Kidney (tissue), 14 donors: ENCODE results near the gene BUB1B. TPM values are rescaled to one million over a fixed set of nuclear protein-coding genes. Genes with fewer than 3 reads are reported as not detected.

Source experiments
- DNase-seq, 5 donors: peaks; one replicate each; pipeline ENCODE4 v3.0.0-alpha.2; 2013 to 2020
- FAIRE-seq: peaks from 2 replicates; lab custom pipeline; 2012; peaks lifted over from hg19 to GRCh38; lab: Jason Lieb, UNC
- H3K27ac ChIP-seq, 2 donors: one replicate each; pipeline ENCODE4 v1.7.0; 2013; ENCODE audit warnings: low read depth in 2 of 2, low read length in 2 of 2, inconsistent platforms in 1 of 2
- H3K27me3 ChIP-seq: one replicate; pipeline ENCODE4 v1.7.1; 2013; ENCODE audit warnings: low read length, inconsistent platforms; ENCODE audit not compliant: control insufficient read depth, insufficient read depth
- H3K36me3 ChIP-seq, 3 donors: one replicate each; pipeline versions ENCODE4 v1.7.0 to v1.7.1; 2013; ENCODE audit warnings: low read length in 3 of 3, control low read depth in 1 of 3, inconsistent platforms in 1 of 3; ENCODE audit not compliant: insufficient read depth in 3 of 3, control insufficient read depth in 2 of 3
- H3K4me1 ChIP-seq, 3 donors: one replicate each; pipeline versions ENCODE4 v1.7.0 to v1.7.1; 2013; ENCODE audit warnings: low read length in 3 of 3, inconsistent platforms in 1 of 3, low read depth in 1 of 3; ENCODE audit not compliant: control insufficient read depth in 2 of 3, insufficient read depth in 2 of 3
- H3K4me3 ChIP-seq, 3 donors: one replicate each; pipeline versions ENCODE4 v1.7.0 to v1.8.1; 2013; ENCODE audit warnings: low read length in 3 of 3, control low read depth in 1 of 3, inconsistent platforms in 1 of 3
- H3K9ac ChIP-seq, 3 donors: one replicate each; pipeline versions ENCODE4 v1.7.0 to v1.7.1; 2013; ENCODE audit warnings: low read length in 3 of 3, control low read depth in 1 of 3, inconsistent platforms in 1 of 3
- H3K9me3 ChIP-seq, 3 donors: one replicate each; pipeline versions ENCODE4 v1.7.0 to v1.7.1; 2013; ENCODE audit warnings: low read length in 3 of 3, control low read depth in 1 of 3, inconsistent platforms in 1 of 3; ENCODE audit not compliant: control insufficient read depth in 2 of 3, insufficient read depth in 1 of 3
- intact Hi-C: fragments of 100-400 bp; cut with DNase I; formaldehyde crosslinking; loops from one replicate; pipeline ENCODE4 v1.11.1; 2022
- polyA plus RNA-seq: library from polyadenylated mRNA; stranded (reverse); fragments of 350-450 nt; fragmentation: Illumina TruSeq; extraction: RNeasy Lipid Tissue Mini Kit (QIAGEN cat#74804); gene quantifications from one replicate; pipeline ENCODE4 v1.2.3, GENCODE V29; 2014; ENCODE audit warnings: low read depth, low replicate concordance; ENCODE audit not compliant: insufficient read depth
- total RNA-seq: library from RNA; stranded (reverse); fragmentation: NEBNext Ultra II Directional; extraction: Animal tissue kit (Norgen Biotek cat#: 25700); gene quantifications from one replicate; pipeline ENCODE4 v1.2.1, GENCODE V29; 2021
- TF ChIP-seq, protein P1 (sequence below): IDR thresholded peaks from 3 replicates; pipeline ENCODE4 v1.5.1; 2012; ENCODE audit warnings: mild to moderate bottlenecking, moderate library complexity, borderline replicate concordance; ENCODE audit not compliant: insufficient read depth; ENCODE audit errors: extremely low read depth
- donor health status: control.
- donor health status: control.
- donor health status: control.
- donor health status: control.
- donor health status: control.
- donor health status: DM: yes; HTN: yes; CAD: no.
- donor health status: Normal renal cell carcinoma (clear cell type).

BUB1B gene
- total and polyA plus RNA-seq, 2 donors from 2014 or later = 0.69 to 0.94 TPM

DNA sequence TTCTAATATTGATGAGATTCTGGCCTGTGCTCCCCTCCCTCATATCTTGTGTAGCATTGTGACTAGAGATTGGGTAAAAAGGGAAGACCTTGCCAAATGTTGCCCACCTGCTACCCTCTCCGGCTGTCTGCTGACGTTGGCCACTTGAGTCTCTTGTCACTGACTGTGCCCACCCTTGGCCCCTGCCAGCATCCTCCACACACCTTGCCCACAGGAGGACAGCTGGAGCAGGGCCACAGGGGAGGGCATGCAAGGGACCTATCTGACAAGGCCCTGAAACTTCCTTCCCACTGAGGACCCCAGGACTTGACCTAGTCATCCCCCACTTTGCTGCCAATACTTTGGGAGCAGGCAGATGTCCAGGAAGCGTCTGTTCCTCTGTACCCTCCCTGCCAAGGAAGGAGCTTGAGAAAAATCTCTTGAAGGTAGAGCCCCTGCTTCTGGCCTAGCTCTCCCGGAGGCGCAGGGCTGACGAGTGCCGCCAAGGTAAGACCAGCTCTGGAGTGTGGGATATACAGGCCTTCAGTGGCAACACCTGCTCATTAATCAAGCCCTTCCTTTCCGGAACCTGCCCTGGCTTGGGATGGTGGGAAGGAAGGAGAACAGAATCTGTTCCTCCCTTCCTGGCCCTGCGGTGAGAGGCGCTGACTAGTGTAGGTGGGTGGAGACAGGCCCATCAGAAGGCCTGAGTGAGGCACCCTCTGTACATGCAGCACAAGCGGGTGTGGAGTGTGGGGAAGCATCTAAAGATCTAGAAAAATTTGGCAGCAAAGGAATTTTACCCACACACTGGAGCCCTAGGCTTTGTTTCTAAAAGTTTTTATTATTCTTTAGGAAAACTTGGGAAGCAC, 73.1 kb downstream of the BUB1B start:
- H3K4me3 ChIP-seq = no peak overlapping the region
- no peak overlapping the region for H3K27ac ChIP-seq
- peaks cover 0 to 4% (median 0%) of the 10 kb centered on the region in 3 donors for H3K4me1 ChIP-seq
- H3K36me3 ChIP-seq = no peaks in the 10 kb centered on the region
- TF ChIP-seq, protein P1, sequence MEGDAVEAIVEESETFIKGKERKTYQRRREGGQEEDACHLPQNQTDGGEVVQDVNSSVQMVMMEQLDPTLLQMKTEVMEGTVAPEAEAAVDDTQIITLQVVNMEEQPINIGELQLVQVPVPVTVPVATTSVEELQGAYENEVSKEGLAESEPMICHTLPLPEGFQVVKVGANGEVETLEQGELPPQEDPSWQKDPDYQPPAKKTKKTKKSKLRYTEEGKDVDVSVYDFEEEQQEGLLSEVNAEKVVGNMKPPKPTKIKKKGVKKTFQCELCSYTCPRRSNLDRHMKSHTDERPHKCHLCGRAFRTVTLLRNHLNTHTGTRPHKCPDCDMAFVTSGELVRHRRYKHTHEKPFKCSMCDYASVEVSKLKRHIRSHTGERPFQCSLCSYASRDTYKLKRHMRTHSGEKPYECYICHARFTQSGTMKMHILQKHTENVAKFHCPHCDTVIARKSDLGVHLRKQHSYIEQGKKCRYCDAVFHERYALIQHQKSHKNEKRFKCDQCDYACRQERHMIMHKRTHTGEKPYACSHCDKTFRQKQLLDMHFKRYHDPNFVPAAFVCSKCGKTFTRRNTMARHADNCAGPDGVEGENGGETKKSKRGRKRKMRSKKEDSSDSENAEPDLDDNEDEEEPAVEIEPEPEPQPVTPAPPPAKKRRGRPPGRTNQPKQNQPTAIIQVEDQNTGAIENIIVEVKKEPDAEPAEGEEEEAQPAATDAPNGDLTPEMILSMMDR = no peak
- H3K9ac ChIP-seq = peak overlapping the region in 1 of 3 donors; percentile 38
- H3K9me3 ChIP-seq = no peaks in the 10 kb centered on the region
- H3K27me3 ChIP-seq = no peaks in the 10 kb centered on the region
- DNase-seq (no peak), FAIRE-seq (no peak)
- intact Hi-C loops = no loop called here

GRCh38 chr15:40234783-40235182, 73.9 kb downstream of the BUB1B start:
- H3K4me3 ChIP-seq = no peak overlapping the region
- intact Hi-C loops = no loop called here
- peaks cover 0 to 6% (median 0%) of the 10 kb centered on the region in 3 donors for H3K4me1 ChIP-seq
- peak overlapping the region in 1 of 3 donors; percentile 38 for H3K9ac ChIP-seq
- H3K36me3 ChIP-seq = no peaks in the 10 kb centered on the region
- H3K9me3 ChIP-seq = no peaks in the 10 kb centered on the region
- no peaks in the 10 kb centered on the region for H3K27me3 ChIP-seq
- no peak overlapping the region for H3K27ac ChIP-seq
- TF ChIP-seq, protein P1 = no peak
- FAIRE-seq (no peak), DNase-seq (no peak)

DNA sequence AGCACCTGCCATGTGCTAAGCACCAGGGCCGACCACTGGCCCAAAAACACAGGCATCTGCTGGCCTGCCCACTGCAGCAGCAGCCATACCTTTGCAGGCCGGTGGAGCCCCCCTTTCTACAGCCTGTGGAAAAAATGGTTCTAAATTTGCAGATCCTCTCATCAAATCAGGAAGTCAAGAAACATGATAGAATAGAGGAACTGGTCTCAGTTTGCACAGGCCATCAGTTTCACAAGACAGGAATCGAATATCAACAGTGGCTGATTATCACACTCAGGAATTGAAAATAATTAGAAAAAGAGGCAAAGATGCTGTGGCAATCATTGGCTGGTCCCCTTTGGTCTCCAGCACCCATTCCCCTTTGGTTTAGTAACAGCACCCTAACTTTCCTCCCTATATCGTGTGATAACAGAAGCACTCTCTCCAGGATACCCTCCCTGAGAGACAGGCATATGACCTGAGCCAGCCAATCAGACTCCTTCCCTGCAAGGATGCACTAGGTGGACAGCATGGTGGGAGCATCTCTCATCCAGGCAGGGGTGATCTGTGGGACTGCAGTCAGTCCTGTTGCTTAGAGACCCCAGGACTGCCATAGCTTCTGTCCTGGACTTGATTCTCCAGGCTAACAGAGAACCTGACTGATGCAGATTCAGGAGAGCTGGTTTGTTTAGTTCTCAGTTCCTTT, 74.5 kb downstream of the BUB1B start:
- no peak overlapping the region for H3K27ac ChIP-seq
- H3K4me1 ChIP-seq = peaks cover 0 to 6% (median 0%) of the 10 kb centered on the region in 3 donors
- no peaks in the 10 kb centered on the region for H3K36me3 ChIP-seq
- H3K4me3 ChIP-seq = no peak overlapping the region
- no peak overlapping the region for H3K9ac ChIP-seq
- FAIRE-seq (no peak), DNase-seq (no peak)
- no peaks in the 10 kb centered on the region for H3K27me3 ChIP-seq
- TF ChIP-seq, protein P1 = no peak
- H3K9me3 ChIP-seq = no peaks in the 10 kb centered on the region
- intact Hi-C loops = no loop called here
